GM21786 (cell line): ENCODE data around the gene H3-3A.

Source experiments
- ATAC-seq: cut with Tn5 transposase; IDR thresholded peaks from one replicate; pipeline ENCODE4 v1.9.1; 2021; ENCODE audit not compliant: unreplicated experiment

Gene H3-3A

GRCh38 chr1:226110249-226111097 is 48.0 kb downstream of the H3-3A start:
- peak; percentile 62 for ATAC-seq

GRCh38 chr1:226111098-226111882 is 48.8 kb downstream of the H3-3A start:
- no peak for ATAC-seq

DNA sequence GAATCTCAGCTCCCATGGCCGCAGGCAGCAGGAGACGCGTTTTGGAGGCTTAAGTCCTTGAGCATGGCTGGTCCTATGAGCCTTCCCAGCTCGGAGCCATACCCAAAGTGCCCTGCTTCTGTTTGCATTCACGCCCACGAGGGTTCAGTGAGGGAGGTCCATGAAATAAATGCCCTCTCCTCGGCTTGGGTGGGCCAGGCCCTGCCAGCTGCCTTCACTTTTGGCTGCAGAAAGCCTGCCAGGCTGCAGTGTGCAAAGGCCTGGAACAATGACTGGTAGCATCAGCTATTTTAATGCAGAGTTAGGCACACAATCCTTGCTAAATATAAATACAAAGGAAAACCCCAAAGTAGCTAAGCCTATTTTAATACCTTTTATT is 49.4 kb downstream of the H3-3A start:
- ATAC-seq, result no peak

DNA sequence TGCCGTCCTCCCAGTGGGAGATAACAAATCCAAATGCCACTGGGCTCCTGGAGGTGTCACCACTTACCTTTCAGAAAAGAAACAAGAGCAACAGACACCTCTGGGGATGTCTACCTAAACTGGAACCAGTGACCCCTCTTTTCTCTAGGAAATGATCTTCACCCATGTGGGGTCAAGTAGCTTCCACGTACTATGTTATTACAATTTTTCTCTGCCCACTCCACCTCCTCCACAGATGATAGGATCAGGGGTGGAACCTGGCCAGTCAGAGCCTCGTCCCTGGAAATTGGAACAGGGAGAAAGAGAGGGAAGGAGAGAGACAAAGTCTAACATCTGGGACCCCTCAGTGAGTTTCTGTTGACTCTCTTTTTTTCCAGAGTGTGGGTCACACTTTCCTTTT is 50.1 kb downstream of the H3-3A start:
- ATAC-seq, result no peak

DNA sequence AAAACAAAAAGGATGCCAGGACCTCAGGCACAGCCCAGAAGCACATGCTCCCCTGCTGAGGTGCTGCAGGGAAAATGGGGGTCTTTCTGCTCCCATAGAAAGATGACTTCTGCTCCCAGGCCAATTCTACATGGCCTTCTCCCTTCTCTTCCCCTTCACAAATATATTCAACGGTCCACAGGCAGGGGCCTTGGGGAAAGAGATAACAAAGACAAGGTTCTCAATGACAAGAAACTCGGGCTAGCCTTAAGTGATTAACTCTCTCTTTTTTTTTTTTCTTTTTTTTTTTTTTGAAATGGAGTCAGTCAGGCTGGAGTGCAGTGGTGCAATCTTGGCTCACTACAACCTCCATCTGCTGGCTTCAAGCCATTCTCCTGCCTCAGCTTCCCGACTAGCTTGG is 54.2 kb downstream of the H3-3A start:
- ATAC-seq, result no peak

DNA sequence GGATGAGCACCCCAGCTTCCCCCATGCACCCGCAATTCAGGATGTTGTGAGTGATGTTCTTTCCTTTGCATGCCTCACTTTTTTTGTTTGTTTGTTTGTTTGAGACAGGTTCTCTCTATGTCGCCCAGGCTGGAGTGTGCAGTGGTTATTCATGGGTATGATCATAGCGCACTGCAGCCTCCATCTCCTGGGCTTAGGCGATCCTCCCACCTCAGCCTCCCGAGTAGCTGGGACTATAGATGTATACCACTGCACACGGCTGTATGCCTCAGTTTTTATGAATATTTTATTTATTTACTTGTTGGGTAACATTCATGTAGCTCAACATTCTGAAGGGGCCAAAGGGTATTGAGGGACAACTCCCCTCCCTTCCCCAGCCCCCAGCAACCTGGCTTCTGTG is 54.8 kb downstream of the H3-3A start:
- no peak for ATAC-seq

DNA sequence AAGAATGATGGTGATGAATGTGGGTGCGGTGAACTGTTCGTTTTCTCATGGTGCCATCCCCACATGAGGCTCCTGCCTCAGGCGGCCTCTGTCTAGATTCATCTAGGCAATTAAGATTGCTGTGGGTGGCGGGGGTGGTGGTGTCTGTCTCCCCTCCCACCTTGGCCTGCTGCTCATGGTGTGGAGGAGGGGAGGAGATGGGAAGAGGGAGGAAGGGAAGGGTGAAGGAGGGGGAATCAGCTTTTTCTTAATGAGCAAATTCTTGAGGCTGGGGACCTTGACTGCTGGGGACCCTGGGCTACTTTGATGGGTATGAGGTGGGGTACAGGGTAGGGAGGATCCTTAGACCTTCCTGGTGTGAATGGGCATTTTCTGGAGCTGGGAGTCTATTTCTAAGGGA is 55.8 kb downstream of the H3-3A start:
- ATAC-seq, result no peak

DNA sequence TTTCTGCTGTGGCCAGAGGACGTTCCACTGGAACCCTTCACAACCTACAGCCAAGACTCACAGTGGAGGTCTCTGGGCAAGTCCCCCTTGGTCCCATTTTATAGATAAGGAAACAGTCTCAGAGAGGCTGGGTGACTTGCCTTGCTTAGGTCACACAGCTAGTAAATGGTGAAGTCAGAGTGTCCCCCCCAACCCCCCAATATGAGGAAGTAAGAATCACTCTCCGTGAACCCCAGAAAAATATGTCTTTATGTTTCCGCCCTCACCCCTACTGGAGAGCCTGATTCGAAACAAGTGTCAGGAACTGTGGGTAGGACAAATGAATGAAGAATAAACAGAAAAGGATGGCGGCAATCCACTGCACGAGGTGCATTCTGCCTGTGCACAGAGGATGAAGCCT is 56.7 kb downstream of the H3-3A start:
- no peak for ATAC-seq

DNA sequence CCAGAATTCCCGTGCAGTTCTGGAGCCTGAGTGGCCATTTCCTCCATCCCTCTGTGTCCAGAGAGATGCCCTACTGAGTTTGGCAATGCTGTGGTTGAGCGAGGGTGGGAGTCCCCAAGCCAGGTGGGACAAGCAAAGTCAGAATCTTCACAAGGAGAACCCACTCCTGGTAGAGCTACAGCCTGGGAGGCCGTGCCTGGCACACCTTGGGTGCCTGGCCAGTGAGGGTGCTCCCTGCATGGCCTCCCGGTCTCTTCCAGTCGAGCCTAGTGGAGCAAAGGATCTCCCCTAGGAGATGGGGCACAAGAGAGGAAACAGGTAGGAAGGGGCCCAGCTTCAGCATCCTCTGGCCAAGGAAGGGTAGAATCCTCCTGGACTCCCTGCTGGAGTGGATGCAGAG is 57.9 kb downstream of the H3-3A start:
- no peak for ATAC-seq

DNA sequence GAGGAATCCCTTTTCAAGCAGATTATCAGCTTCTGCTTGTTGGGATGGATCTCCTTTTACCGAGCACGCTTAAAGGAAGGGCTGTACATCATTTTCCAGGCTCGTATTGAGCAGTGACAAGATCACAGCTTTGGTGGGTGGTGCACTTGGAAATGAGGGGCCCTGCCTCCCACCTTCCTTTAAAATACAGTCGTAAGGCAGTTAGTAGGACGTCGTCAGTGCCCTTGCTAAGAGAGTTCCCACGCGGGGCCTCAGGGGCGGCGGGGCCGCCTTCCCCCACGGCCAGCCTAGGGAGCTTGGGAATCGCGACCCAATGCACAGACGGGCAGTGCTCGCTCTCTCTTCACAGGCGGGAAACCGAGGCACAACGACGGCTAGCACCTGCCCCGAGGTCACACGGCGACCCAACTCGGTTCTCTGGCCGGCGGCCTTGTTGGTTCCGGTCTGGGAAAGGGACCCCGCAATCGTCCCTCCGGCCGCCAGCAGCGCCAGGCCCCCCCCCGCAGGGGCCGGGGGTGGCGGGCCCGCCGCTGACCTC is 58.6 kb downstream of the H3-3A start:
- no peak for ATAC-seq
